ENCODE results near the gene CD48. TPM values are rescaled to one million over a fixed set of nuclear protein-coding genes. Genes with fewer than 3 reads are reported as not detected.
A peak's percentile ranks its signal among the peaks of the same experiment; 100 is the strongest.

CD48 gene
- polyA plus RNA-seq, 3 donors, result 356 to 688 (median 363) TPM

DNA sequence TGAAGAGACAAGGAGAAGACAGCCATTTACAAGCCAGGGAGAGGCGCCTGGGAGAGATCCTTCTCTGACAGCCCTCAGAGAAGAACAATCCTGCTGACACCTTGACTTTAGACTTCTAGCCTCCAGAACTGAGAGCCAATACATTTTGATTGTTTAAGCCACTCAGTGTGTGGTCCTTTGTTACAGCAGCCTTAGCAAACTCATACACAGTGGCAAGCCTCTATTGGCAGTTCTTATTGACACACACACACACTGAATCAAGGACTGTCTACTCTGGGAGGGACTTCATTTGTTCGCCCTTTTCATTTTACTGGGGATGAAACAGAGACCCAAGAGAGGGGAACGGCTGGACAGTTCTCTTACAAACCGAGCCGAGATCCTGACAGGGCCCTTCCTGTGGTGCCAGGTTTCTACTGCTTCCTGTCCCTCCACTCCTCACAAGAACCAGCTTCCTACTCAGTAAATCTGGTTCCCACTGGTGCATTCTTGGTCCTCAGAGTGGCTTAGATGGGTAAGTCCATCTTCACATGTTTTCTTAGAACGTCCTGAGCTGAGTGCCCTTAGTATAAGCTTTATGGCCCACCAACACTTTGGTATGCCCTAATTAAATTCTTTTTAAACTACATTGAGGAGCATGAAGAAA lies 79.5 kb downstream of the CD48 start:
- Histone ChIP-seq H3K4me1 (ENCODE audit: control insufficient read depth in 1 of 2, insufficient read depth in 2 of 2, low read length in 2 of 2) (peaks cover 21 to 28% of the 10 kb centered on the region in 2 donors), H3K9ac (ENCODE audit: insufficient read depth, low read length, poor library complexity, severe bottlenecking) (no peak overlapping the region), H3K79me2 (ENCODE audit: insufficient read depth, low read length) (no peaks in the 10 kb centered on the region), H3K4me2 (replicated peaks; ENCODE audit: extremely low read depth, low read length, poor library complexity, severe bottlenecking) (no peak overlapping the region), H3K36me3 (replicated peaks in 1 of 2; ENCODE audit: control insufficient read depth in 1 of 2, insufficient read depth in 2 of 2, low read length in 2 of 2) (no peaks in the 10 kb centered on the region), H3K9me3 (replicated peaks in 1 of 2; ENCODE audit: control insufficient read depth in 1 of 2, insufficient read depth in 1 of 2, low read length in 2 of 2) (no peaks in the 10 kb centered on the region), H3K4me3 (replicated peaks in 1 of 3; ENCODE audit: low read depth in 2 of 3, low read length in 3 of 3) (no peak overlapping the region), H3K27me3 (ENCODE audit: control insufficient read depth in 2 of 2, insufficient read depth in 2 of 2, low read length in 2 of 2) (no peaks in the 10 kb centered on the region), H3K27ac (ENCODE audit: low read depth in 1 of 2, low read length in 2 of 2) (no peak overlapping the region), H4K20me1 (ENCODE audit: insufficient read depth, low read length) (no peaks in the 10 kb centered on the region), H2AFZ (ENCODE audit: insufficient read depth, low read depth, low read length, poor library complexity, severe bottlenecking) (peak overlapping the region; percentile 12)
- Mint-ChIP-seq H3K36me3 (peaks cover 4 to 7% of the 10 kb centered on the region in 2 donors), H3K27ac (peak overlapping the region in 1 of 7 donors; percentile 46), H3K27me3 (ENCODE audit: low read depth in 3 of 3) (peaks cover 0 to 2% (median 1%) of the 10 kb centered on the region in 3 donors), H3K4me1 (peaks cover 35% of the 10 kb centered on the region), H3K4me3 (no peak overlapping the region), H3K9me3 (peaks cover 0 to 2% (median 0%) of the 10 kb centered on the region in 7 donors)
- intact Hi-C loops (cut with micrococcal nuclease), result no loop called here
- DNase-seq, result no peak
- 60% methylated on average over 3 of the region's 6 CpGs for WGBS (ENCODE audit: insufficient coverage)
- TF ChIP-seq, protein P1, sequence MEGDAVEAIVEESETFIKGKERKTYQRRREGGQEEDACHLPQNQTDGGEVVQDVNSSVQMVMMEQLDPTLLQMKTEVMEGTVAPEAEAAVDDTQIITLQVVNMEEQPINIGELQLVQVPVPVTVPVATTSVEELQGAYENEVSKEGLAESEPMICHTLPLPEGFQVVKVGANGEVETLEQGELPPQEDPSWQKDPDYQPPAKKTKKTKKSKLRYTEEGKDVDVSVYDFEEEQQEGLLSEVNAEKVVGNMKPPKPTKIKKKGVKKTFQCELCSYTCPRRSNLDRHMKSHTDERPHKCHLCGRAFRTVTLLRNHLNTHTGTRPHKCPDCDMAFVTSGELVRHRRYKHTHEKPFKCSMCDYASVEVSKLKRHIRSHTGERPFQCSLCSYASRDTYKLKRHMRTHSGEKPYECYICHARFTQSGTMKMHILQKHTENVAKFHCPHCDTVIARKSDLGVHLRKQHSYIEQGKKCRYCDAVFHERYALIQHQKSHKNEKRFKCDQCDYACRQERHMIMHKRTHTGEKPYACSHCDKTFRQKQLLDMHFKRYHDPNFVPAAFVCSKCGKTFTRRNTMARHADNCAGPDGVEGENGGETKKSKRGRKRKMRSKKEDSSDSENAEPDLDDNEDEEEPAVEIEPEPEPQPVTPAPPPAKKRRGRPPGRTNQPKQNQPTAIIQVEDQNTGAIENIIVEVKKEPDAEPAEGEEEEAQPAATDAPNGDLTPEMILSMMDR (IDR thresholded peaks at IDR 0.05), result no peak

DNA sequence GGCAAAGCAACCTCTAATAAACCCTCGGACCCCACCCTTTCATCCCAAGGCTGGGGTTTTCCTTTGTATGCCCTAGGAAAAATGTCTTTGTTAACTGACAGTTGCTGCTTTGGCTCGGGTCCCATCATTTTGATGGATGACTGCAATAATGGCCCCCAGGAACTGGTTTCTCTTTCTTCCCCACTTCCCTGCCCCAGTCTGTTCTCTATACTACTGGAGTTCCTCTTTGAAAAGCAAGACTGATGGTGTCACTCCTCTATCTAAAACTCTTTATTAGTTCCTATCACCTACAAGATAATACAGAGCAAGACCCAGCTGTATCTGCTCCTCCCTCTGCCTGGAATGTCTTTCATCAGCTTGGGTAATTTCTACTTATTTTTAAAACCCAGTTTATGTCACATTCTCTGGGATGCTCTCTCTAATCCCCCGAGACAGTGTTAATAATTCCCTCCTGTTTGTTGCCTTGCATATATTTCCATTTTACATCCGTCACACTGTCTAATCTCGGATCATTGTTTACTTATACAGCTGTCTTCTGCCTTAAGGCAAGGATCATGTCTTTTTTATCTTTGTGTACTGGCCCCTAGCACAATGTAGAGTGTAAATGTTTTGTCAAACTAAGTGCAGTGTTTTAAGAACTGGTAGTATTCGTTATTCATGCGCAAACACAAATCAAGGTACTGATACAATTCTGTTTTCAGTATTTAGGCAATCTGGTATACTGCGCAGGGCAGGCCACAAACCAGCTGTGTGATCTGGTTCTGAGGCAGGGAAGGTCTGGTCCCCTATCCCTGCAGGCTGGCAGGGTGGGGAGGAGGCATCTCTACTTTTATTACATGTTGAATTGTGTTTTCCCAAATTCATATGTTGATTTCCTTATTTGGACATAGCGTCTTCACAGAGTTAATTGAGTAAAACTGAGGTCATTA lies 80.8 kb downstream of the CD48 start:
- peaks cover 1 to 3% (median 2%) of the 10 kb centered on the region in 3 donors for H3K27me3 Mint-ChIP-seq (ENCODE audit: low read depth in 3 of 3)
- peak overlapping the region; percentile 47 for H3K4me2 ChIP-seq (replicated peaks; ENCODE audit: extremely low read depth, low read length, poor library complexity, severe bottlenecking)
- H3K4me3 ChIP-seq (replicated peaks in 1 of 3; ENCODE audit: low read depth in 2 of 3, low read length in 3 of 3), result peak overlapping the region in 1 of 3 experiments; percentile 38
- H2AFZ ChIP-seq (ENCODE audit: insufficient read depth, low read depth, low read length, poor library complexity, severe bottlenecking), result no peak overlapping the region
- DNase-seq, result peak; percentile 28 to 45 (median 36)
- H3K79me2 ChIP-seq (ENCODE audit: insufficient read depth, low read length), result no peaks in the 10 kb centered on the region
- H4K20me1 ChIP-seq (ENCODE audit: insufficient read depth, low read length), result no peaks in the 10 kb centered on the region
- H3K27ac ChIP-seq (ENCODE audit: low read depth in 1 of 2, low read length in 2 of 2), result peak overlapping the region in 1 of 2 donors; percentile 76
- WGBS (ENCODE audit: insufficient coverage), result 77% methylated on average over 5 of the region's 9 CpGs
- H3K9me3 ChIP-seq (replicated peaks in 1 of 2; ENCODE audit: control insufficient read depth in 1 of 2, insufficient read depth in 1 of 2, low read length in 2 of 2), result no peaks in the 10 kb centered on the region
- peaks cover 35 to 41% of the 10 kb centered on the region in 2 donors for H3K4me1 ChIP-seq (ENCODE audit: control insufficient read depth in 1 of 2, insufficient read depth in 2 of 2, low read length in 2 of 2)
- no peak overlapping the region for H3K9ac ChIP-seq (ENCODE audit: insufficient read depth, low read length, poor library complexity, severe bottlenecking)
- H3K4me3 Mint-ChIP-seq, result peak overlapping the region in 1 of 2 donors; percentile 37
- no peaks in the 10 kb centered on the region for H3K36me3 ChIP-seq (replicated peaks in 1 of 2; ENCODE audit: control insufficient read depth in 1 of 2, insufficient read depth in 2 of 2, low read length in 2 of 2)
- peak overlapping the region; percentile 44 to 91 (median 80) for H3K27ac Mint-ChIP-seq
- H3K36me3 Mint-ChIP-seq, result peaks cover 0 to 2% of the 10 kb centered on the region in 2 donors
- H3K4me1 Mint-ChIP-seq, result peaks cover 49% of the 10 kb centered on the region
- H3K9me3 Mint-ChIP-seq, result peaks cover 0 to 2% (median 0%) of the 10 kb centered on the region in 7 donors
- H3K27me3 ChIP-seq (ENCODE audit: control insufficient read depth in 2 of 2, insufficient read depth in 2 of 2, low read length in 2 of 2), result no peaks in the 10 kb centered on the region
- TF ChIP-seq, protein P1 (IDR thresholded peaks at IDR 0.05), result no peak
- intact Hi-C loops (cut with micrococcal nuclease), result no loop called here

Data from CD14-positive monocyte (primary cell).